PFSK-1 (cell line): ENCODE data around the gene FHIP2A.

ENCODE experiments used
- POLR2AphosphoS5 ChIP-seq: IDR thresholded peaks from 2 replicates; pipeline ENCODE4 v1.6.1; 2012; ENCODE audit warnings: low read depth, mild to moderate bottlenecking, control low read depth, low read length, moderate library complexity
- SIN3A ChIP-seq: IDR thresholded peaks from 2 replicates; pipeline ENCODE4 v1.6.1; 2012; ENCODE audit warnings: mild to moderate bottlenecking, low read length, moderate library complexity, borderline replicate concordance; ENCODE audit not compliant: insufficient read depth
- TAF1 ChIP-seq: IDR thresholded peaks from 2 replicates; pipeline ENCODE4 v1.6.1; 2012; ENCODE audit warnings: low read length, control low read depth, borderline replicate concordance; ENCODE audit not compliant: insufficient read depth
- TF ChIP-seq, protein P1 (sequence below), 2 experiments: IDR thresholded peaks; 2 replicates each; pipeline versions ENCODE4 v1.6.1 to v1.8.0; 2011 to 2012; ENCODE audit warnings: low read depth in 2 of 2, low read length in 2 of 2, control low read depth in 1 of 2, inconsistent platforms in 1 of 2, mild to moderate bottlenecking in 1 of 2, moderate library complexity in 1 of 2; ENCODE audit not compliant: insufficient read depth in 1 of 2

DNA sequence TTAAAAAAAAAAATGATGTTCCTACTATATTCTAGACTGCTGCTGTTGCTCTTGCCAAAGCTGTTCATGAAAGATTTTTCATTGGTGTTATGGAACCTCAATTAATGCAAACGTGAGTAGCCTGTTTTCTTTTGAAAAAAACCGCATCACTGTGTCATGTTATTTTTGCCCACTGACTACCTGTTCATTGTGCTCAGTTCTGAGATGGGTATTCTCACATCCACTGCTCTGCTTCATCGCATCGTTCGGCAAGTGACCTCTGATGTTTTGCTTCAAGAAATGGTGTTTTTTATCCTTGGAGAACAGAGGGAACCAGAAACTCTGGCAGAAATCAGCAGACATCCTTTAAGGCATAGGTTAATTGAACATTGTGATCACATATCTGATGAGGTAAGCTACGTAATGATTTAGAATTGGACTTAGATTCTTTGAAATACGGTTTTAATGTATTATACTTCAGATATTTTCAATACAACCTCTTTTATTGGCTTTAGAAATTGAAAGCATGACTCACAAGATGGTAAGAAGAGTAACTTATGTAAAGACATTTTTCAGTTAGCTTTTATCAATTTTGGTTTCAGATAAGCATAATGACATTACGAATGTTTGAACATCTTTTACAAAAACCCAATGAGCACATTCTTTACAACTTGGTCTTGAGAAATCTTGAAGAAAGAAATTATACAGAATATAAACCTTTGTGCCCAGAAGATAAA, 24.6 kb downstream of the FHIP2A start:
- TF ChIP-seq POLR2AphosphoS5 (no peak), TAF1 (no peak), SIN3A (no peak)
- TF ChIP-seq, protein P1, sequence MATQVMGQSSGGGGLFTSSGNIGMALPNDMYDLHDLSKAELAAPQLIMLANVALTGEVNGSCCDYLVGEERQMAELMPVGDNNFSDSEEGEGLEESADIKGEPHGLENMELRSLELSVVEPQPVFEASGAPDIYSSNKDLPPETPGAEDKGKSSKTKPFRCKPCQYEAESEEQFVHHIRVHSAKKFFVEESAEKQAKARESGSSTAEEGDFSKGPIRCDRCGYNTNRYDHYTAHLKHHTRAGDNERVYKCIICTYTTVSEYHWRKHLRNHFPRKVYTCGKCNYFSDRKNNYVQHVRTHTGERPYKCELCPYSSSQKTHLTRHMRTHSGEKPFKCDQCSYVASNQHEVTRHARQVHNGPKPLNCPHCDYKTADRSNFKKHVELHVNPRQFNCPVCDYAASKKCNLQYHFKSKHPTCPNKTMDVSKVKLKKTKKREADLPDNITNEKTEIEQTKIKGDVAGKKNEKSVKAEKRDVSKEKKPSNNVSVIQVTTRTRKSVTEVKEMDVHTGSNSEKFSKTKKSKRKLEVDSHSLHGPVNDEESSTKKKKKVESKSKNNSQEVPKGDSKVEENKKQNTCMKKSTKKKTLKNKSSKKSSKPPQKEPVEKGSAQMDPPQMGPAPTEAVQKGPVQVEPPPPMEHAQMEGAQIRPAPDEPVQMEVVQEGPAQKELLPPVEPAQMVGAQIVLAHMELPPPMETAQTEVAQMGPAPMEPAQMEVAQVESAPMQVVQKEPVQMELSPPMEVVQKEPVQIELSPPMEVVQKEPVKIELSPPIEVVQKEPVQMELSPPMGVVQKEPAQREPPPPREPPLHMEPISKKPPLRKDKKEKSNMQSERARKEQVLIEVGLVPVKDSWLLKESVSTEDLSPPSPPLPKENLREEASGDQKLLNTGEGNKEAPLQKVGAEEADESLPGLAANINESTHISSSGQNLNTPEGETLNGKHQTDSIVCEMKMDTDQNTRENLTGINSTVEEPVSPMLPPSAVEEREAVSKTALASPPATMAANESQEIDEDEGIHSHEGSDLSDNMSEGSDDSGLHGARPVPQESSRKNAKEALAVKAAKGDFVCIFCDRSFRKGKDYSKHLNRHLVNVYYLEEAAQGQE (IDR thresholded peaks at IDR 0.05; ENCODE audit: insufficient read depth in 1 of 2, low read depth in 2 of 2, low read length in 2 of 2), result no peak
